ENCODE results near the gene MTA1.

- TF ChIP-seq CTCF (conservative IDR thresholded peaks at IDR 0.05 in 1 of 2, IDR thresholded peaks at IDR 0.05 in 1 of 2; ENCODE audit: extremely low read depth in 1 of 2, insufficient read depth in 1 of 2, low read depth in 1 of 2, low read length in 2 of 2) (no peak), EZH2 (IDR thresholded peaks at IDR 0.05; ENCODE audit: borderline replicate concordance, low read length) (no peak)
Observed at GRCh38 chr14:105468621-105469241, 49.1 kb downstream of the MTA1 start.
